Measurements from ENCODE around the gene KCP.

The KCP gene

DNA sequence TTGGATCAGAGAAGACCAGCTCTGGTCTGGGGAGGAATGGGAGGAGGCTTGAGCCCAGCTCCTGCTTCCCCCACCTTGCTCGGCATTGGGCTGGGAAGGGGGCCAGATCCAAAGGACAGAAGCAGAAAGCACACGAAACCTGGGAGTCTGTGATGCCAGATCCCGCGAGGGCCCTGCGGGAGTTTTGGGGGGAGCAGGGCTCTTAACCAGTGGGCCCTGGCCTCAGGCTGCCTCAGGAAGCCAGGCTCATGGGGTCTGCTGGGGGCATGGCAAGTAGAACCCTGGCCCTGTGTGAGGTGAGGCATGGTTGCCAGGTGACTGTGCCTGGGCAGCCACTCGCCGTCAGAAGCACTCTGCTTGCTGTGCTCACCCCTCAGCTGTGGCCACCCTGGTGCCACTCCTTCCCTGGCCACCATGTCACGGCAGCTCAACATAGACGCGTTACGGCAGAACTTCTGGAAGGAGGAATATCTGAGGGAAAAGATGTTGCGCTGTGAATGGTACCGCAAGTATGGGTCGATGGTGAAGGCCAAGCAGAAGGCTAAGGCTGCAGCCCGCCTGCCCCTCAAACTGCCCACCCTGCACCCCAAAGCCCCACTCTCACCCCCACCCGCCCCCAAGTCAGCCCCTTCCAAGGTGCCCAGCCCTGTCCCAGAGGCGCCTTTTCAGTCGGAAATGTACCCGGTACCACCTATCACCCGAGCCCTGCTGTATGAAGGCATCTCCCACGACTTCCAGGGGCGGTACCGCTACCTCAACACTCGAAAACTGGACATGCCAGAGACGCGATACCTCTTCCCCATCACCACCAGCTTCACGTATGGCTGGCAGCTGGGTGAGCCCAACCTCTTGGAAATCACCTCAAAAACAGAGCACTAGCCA, 44.3 kb downstream of the KCP start:
- no peaks in the 10 kb centered on the region for H3K9me3 Mint-ChIP-seq
- intact Hi-C loops (cut with micrococcal nuclease), result loop anchor here (10.0 kb wide), 1 partner anchor 71 kb away; the partner anchor contains the start of gene CCDC136
- no peak overlapping the region for H3K27ac Mint-ChIP-seq
- H3K4me3 Mint-ChIP-seq, result no peak overlapping the region
- peaks cover 38% of the 10 kb centered on the region for H3K36me3 Mint-ChIP-seq (ENCODE audit: low read depth)
- H3K4me1 Mint-ChIP-seq (ENCODE audit: low read depth), result peaks cover 64% of the 10 kb centered on the region
- peaks cover 34% of the 10 kb centered on the region for H3K27me3 Mint-ChIP-seq

DNA sequence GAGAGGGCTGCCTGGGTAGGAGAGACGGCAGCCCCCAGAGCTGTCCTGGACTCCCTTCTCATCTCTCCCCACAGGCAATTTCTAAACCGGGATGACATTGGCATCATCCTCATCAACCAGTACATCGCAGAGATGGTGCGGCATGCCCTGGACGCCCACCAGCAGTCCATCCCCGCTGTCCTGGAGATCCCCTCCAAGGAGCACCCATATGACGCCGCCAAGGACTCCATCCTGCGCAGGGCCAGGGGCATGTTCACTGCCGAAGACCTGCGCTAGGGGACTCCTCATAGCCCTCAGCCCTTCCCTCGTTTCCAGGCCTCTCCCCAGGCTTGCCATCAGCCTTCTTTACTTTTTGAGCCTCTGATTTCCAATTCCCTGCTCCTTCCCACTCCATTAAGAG, 45.2 kb downstream of the KCP start:
- Mint-ChIP-seq H3K27me3 (peaks cover 25% of the 10 kb centered on the region), H3K9me3 (no peaks in the 10 kb centered on the region), H3K4me1 (ENCODE audit: low read depth) (peaks cover 62% of the 10 kb centered on the region), H3K4me3 (no peak overlapping the region), H3K36me3 (ENCODE audit: low read depth) (peaks cover 38% of the 10 kb centered on the region), H3K27ac (no peak overlapping the region)
- intact Hi-C loops (cut with micrococcal nuclease), result loop anchor here (10.0 kb wide), 1 partner anchor 71 kb away; the partner anchor contains the start of gene CCDC136

DNA sequence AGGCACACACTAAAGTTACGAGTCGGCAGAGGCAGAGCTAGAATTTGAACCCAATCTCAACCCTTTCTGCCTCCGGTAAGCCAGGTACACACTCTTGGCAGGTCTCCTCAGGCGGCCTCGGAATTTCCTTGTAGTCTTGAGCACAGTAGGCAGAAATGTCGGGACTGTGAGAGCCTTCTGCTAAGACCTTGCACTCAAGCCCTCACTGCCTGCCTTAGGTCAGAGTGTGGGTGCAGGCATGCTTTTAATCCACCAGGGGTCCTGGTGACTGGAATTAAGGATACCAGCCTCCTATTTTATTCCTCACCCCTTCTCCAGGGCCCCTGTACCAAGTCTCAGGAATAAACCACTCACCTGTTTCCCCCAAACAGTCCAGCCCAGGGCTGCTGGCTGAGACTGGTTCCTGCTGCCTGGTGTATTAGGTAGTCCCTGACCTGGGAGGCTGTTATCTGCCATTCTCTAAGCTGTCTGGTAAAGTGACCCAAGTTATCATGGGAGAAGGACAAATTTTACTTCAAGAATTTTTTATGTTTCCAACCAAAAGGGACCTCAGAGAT, 47.0 kb downstream of the KCP start:
- intact Hi-C loops (cut with micrococcal nuclease), result loop anchor here (10.0 kb wide), 1 partner anchor 69 kb away; the partner anchor contains the start of gene CCDC136

DNA sequence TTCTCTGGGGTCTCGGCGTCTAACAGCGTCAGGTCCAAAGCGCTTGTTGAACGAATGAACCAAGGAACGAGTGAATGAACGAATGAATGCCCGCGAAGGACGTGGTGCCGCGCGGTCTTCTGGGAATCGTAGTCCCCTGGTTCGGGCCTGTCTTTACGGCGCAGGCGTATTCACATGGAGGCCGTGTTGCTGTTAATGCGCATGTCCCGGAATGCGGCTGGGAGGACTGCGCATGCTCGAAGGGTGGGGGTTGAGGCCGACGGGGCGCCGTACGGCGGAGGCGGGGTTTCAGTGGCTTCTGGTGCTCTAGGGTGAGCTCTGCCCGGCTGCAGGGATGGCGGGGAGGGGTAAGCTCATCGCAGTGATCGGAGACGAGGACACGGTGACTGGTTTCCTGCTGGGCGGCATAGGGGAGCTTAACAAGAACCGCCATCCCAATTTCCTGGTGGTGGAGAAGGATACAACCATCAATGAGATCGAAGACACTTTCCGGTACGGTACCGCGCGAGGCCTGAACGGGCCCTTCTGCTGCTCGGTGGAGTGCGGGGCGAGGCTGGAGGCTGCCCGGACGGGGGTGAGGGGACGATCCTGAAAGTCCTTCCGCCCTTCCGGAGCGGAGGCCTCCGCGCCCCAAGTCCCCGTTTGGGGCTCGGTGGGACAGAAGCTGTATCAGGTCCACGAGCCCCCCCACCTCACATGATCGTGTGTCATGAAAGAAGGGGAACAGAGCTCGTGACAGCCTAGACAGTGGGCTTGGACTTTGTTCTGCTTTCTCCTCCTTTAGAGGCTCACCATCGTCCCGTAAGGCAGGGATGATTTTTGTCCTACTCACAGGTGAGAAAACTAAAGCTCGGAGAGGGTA, 47.7 kb downstream of the KCP start, which contains the start of gene ATP6V1F:
Gene ATP6V1F, plus strand, starts transcription at position 286 of the 862 bp plus-strand sequence. Its CDS starts 49 bp downstream, at position 335.
- H3K4me1 Mint-ChIP-seq (ENCODE audit: low read depth), result peaks cover 53% of the 10 kb centered on the region
- peaks cover 38% of the 10 kb centered on the region for H3K36me3 Mint-ChIP-seq (ENCODE audit: low read depth)
- peak within 1 kb of the TSS; percentile 90 for H3K4me3 Mint-ChIP-seq
- peaks cover 8% of the 10 kb centered on the region for H3K27me3 Mint-ChIP-seq
- intact Hi-C loops (cut with micrococcal nuclease), result loop anchor here (10.0 kb wide), 1 partner anchor 68 kb away; the partner anchor contains the start of gene CCDC136
- H3K27ac Mint-ChIP-seq, result peak within 1 kb of the TSS; percentile 94
- no peaks in the 10 kb centered on the region for H3K9me3 Mint-ChIP-seq

More for the DNA sequence above, 47.0 kb downstream of the KCP start:
- Mint-ChIP-seq H3K9me3 (no peaks in the 10 kb centered on the region), H3K27me3 (peaks cover 12% of the 10 kb centered on the region), H3K36me3 (ENCODE audit: low read depth) (peaks cover 38% of the 10 kb centered on the region), H3K27ac (peak overlapping the region; percentile 94), H3K4me3 (peak overlapping the region; percentile 90), H3K4me1 (ENCODE audit: low read depth) (peaks cover 60% of the 10 kb centered on the region)

DNA sequence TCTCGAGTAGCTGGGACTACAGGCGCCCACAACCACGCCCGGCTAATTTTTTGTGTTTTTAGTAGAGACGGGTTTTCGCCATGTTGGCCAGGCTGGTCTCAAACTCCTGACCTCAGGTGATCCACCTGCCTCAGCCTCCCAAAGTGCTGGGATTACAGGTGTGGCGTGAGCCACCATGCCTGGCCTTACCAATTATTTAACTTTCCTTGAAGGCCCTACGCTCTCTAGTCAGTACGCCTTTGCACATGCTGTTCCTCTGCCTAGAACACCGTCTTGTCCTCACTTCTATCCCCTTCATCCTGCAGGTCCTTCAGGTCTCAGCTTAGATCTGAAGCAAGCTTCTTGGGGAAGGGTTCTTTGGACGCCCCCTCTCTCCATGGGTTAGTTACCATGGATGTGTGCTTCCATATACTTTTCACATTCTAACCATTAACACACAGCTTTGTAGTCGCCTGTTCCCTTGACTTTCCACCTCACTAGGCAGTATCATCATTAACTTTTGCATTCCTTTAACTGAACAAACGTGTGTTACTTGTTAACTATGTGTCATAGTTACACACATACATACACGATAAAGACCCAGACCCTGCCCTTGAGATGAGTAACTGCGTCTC, 48.4 kb downstream of the KCP start:
- Mint-ChIP-seq H3K36me3 (ENCODE audit: low read depth) (peaks cover 34% of the 10 kb centered on the region), H3K4me1 (ENCODE audit: low read depth) (peaks cover 46% of the 10 kb centered on the region), H3K27ac (peak overlapping the region; percentile 94), H3K4me3 (peak overlapping the region; percentile 90), H3K9me3 (no peaks in the 10 kb centered on the region), H3K27me3 (peaks cover 4% of the 10 kb centered on the region)
- intact Hi-C loops (cut with micrococcal nuclease), result loop anchor here (10.0 kb wide), 1 partner anchor 67 kb away; the partner anchor contains the start of gene CCDC136

DNA sequence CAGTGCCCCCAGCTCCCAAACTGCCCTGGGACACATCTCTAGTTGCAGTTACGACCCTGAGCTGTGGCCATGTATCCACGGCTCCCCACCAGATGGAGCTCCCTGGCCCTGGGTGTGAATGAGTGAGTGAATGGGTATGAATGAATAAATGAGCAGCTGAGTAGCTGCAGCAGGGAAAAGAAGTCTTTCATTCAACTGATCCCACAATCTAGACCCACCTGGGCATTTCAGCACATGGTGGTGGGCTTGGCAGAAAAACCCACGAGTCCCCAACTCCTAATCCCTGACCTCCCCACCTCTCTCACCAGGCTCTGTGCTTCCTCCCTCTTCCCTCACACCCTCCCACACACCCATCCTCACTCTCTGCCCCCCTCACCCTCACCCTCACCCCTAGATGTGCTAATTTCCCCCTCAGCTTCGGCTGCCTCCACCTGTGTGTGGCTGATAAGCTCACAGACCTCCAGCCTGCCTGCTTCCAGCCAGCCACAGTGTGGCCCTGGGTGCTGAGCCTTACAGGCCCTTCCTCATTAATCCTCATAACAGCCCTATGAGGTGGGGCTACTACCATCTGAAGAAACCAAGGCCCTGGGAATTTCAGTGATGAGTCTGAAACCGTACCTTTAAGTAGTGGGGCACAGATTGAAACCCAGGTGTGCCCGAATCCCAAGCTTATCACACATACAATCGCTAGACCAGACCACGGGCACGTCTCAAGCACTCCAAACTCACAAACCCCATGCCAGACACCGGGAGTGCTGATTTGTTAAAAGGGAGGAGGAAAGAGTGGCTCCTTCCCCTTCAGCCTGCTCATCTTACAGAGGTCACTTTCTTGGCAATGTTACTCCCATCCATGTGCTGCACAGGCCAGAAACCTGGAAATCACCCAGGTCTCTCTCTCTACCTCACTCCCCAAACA, 50.1 kb downstream of the KCP start:
- Mint-ChIP-seq H3K4me1 (ENCODE audit: low read depth) (peaks cover 30% of the 10 kb centered on the region), H3K27me3 (peaks cover 5% of the 10 kb centered on the region), H3K27ac (peak overlapping the region; percentile 14), H3K36me3 (ENCODE audit: low read depth) (peaks cover 18% of the 10 kb centered on the region), H3K4me3 (no peak overlapping the region), H3K9me3 (no peaks in the 10 kb centered on the region)
- intact Hi-C loops (cut with micrococcal nuclease), result loop anchor here (10.0 kb wide), 1 partner anchor 66 kb away; the partner anchor contains the start of gene CCDC136

DNA sequence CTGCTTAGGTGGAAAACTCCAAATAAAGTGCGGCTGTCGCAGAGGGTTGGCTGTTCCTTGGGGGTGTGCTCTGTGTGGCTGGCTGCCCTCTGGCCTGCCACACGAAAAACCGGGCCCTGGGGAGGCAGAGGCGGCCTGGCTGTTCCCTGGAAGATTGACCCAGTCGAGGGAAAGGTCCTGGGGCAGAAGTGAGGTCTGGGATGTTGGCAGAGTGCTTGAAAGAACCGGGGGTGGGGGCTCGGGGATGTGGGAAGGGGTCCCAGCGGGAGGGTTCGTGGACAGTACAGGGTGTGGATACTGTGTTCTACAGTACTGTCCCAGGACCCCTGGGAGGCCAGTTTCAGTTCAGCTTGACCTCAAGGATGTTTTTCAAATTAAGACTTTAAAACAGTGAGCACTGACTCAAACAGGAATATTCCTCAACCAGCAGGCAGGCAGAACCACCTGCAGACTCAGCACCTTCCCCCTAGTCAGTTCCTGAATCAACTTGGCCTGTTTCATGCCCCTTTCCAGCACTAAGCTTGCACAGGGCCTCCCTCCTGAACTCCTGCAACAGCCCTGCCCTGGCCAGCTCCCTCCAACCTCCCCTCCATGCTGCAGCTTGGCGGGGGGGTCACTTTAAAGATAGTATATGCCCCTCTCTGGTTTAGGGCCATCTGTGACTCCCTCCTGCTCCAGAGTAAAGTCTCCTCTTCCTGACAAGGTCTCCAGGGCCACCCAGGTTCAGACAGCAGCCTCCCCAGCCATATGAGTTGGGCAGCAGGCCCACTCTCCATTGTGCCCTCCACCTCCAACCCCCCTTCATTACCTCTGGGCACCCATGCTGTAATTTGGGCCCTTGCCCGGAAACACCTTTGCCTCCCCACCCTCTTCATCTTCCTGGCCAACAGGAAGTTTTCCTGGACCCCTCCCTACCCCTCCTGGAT, 51.0 kb downstream of the KCP start:
- Mint-ChIP-seq H3K27ac (peak overlapping the region; percentile 4), H3K27me3 (peaks cover 10% of the 10 kb centered on the region), H3K4me3 (no peak overlapping the region), H3K9me3 (no peaks in the 10 kb centered on the region), H3K4me1 (ENCODE audit: low read depth) (peaks cover 21% of the 10 kb centered on the region), H3K36me3 (ENCODE audit: low read depth) (peaks cover 8% of the 10 kb centered on the region)
- intact Hi-C loops (cut with micrococcal nuclease), result loop anchor here (10.0 kb wide), 1 partner anchor 65 kb away; the partner anchor contains the start of gene CCDC136

DNA sequence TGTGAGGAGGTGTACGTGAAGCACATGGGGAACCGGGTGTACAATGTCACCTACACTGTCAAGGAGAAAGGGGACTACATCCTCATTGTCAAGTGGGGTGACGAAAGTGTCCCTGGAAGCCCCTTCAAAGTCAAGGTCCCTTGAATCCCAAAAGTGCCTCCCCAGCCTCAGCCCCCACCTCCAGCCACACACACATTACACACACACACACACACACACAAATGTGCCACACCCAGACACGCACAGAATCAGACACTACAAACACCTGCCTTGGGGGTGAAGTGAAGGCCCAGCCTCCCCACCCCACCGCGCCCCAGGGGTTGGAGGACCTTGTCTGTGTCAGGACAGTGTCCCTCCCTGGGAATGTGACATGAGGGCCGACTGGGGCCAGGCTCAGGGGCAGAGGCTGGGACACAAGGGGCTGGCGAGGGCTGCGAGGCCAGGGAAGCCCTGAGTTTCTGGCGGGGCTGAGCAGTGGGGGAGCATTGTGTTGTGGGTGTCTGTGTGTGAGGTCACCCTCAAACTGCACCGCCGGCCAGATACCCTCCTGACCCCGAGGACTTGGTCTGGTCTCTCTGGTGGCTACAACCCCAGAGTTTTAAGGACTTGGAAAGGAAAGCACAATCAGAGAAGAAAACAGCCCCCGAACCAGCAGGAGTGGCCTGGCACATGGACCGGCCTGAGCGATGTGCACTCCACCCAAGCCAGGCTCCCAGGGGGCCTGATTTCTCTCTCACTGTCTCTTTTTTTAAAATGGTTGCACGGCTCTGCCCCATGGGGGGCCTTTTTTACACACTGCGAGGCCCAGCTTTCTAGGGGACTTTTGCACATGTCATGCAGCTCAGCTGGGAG, 51.9 kb downstream of the KCP start:
- no peaks in the 10 kb centered on the region for H3K9me3 Mint-ChIP-seq
- H3K27me3 Mint-ChIP-seq, result peaks cover 14% of the 10 kb centered on the region
- H3K4me1 Mint-ChIP-seq (ENCODE audit: low read depth), result peaks cover 18% of the 10 kb centered on the region
- no peak overlapping the region for H3K27ac Mint-ChIP-seq
- H3K36me3 Mint-ChIP-seq (ENCODE audit: low read depth), result peaks cover 8% of the 10 kb centered on the region
- no peak overlapping the region for H3K4me3 Mint-ChIP-seq
- intact Hi-C loops (cut with micrococcal nuclease), result no loop called here

DNA sequence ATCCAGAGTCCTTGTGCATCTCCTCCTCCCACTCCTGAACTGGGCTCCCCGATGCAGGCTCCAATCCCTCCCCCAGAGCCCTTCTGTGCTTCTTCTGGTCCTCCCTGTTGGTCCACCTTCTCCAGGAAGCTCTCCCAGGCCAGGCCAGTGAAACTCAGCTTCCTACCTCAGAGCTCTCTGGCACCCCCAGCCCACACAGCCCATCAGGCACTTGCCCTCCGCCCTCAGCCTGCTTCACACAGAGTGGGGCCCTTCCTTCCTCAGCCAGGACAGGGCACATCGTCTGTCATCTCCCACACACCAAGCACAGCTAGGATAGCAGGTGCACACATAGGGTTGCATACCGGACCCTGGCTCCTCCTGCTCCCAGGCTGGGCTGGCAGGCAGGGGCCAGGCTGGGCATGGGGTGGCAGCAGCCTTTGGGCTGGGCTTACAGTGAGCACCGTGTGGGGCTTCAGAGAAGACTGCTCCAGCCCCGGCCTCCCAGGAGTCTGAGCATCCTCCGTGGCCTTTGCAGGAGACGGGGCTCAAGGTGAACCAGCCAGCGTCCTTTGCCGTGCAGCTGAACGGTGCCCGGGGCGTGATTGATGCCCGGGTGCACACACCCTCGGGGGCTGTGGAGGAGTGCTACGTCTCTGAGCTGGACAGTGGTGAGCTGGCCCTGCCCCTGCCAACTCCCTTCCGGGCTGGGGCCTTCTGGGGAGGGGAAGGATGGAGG, 54.3 kb downstream of the KCP start:
- Mint-ChIP-seq H3K9me3 (no peaks in the 10 kb centered on the region), H3K27me3 (peaks cover 17% of the 10 kb centered on the region), H3K4me1 (ENCODE audit: low read depth) (peaks cover 8% of the 10 kb centered on the region), H3K4me3 (no peak overlapping the region), H3K36me3 (ENCODE audit: low read depth) (no peaks in the 10 kb centered on the region), H3K27ac (no peak overlapping the region)
- intact Hi-C loops (cut with micrococcal nuclease), result no loop called here

DNA sequence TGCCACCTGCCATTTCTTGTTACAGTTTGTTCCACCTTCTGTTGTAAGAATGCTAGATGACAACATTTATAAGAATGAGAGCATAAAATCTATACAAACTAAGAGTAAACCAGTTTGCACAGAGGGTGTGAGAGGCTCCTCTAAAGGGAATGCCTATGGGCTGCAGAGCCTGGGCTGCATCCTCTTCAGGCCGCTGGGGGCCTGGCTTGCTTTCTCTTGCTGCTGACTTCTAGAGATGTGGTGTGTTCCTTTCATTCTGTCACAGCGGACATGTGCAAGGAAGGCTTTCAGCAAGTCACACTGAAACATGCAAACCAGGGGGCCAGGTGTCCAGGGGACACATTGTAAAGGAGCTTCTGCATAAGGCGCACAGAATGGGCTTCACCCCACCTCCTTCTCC, 55.0 kb downstream of the KCP start:
- Mint-ChIP-seq H3K27me3 (peaks cover 17% of the 10 kb centered on the region), H3K9me3 (no peaks in the 10 kb centered on the region), H3K4me1 (ENCODE audit: low read depth) (peaks cover 8% of the 10 kb centered on the region), H3K4me3 (no peak overlapping the region), H3K27ac (no peak overlapping the region), H3K36me3 (ENCODE audit: low read depth) (no peaks in the 10 kb centered on the region)
- intact Hi-C loops (cut with micrococcal nuclease), result no loop called here

Measured in dendritic cell treated with granulocyte-macrophage colony-stimulating factor and Interleukin-4, amounts not matched to agents 40 ng/mL and 50 ng/mL, for 4 days (primary cell).